HL-60 (cell line): Measurements from ENCODE around the gene NAV2.

Experiments
- DNase-seq, 2 experiments: peaks; one replicate each; pipeline ENCODE4 v3.0.0-alpha.2; 2010 to 2020; ENCODE audit warnings: low read depth in 1 of 2, low spot score in 1 of 2
- H3K27ac ChIP-seq: fragments of 250-450 bp; sonication (Bioruptor Pico); replicated peaks from 2 replicates; pipeline ENCODE4 v1.5.1; 2020; ENCODE audit warnings: mild to moderate bottlenecking, moderate library complexity
- H3K27me3 ChIP-seq: fragments of 250-450 bp; sonication (Bioruptor Pico); 2 replicates; pipeline ENCODE4 v1.5.1; 2021; ENCODE audit warnings: mild to moderate bottlenecking, moderate library complexity; ENCODE audit not compliant: insufficient read depth, poor library complexity, severe bottlenecking
- H3K4me3 ChIP-seq: replicated peaks from 2 replicates; pipeline ENCODE4 v1.5.1; 2011; ENCODE audit warnings: mild to moderate bottlenecking, control low read depth, low read length; ENCODE audit not compliant: insufficient read depth
- CTCF ChIP-seq: IDR thresholded peaks from one replicate; pipeline ENCODE4 v1.5.1; 2011; ENCODE audit warnings: low read length, control low read depth, inconsistent platforms; ENCODE audit not compliant: insufficient read depth
- GABPA ChIP-seq: IDR thresholded peaks from 2 replicates; pipeline ENCODE4 v1.6.1; 2012; ENCODE audit warnings: low read depth
- POLR2AphosphoS5 ChIP-seq: IDR thresholded peaks from 2 replicates; pipeline ENCODE4 v1.6.1; 2012; ENCODE audit warnings: low read depth
- REST ChIP-seq: IDR thresholded peaks from 2 replicates; pipeline ENCODE4 v1.6.1; 2012; ENCODE audit warnings: low read depth; ENCODE audit not compliant: insufficient replicate concordance
- SPI1 ChIP-seq: IDR thresholded peaks from 2 replicates; pipeline ENCODE4 v1.6.1; 2012; ENCODE audit warnings: low read depth, mild to moderate bottlenecking, borderline replicate concordance

The NAV2 gene

GRCh38 chr11:19723572-19724342, 11.1 kb downstream of the NAV2 start:
- no peaks in the 10 kb centered on the region for H3K27me3 ChIP-seq
- DNase-seq, result no peak
- TF ChIP-seq CTCF (no peak), SPI1 (no peak), POLR2AphosphoS5 (no peak), REST (no peak)
- H3K27ac ChIP-seq, result no peak overlapping the region
- H3K4me3 ChIP-seq, result no peak overlapping the region

- DNase-seq, result no peak
- Histone ChIP-seq H3K4me3 (no peak overlapping the region), H3K27ac (no peak overlapping the region), H3K27me3 (no peaks in the 10 kb centered on the region)
- no peak for TF ChIP-seq GABPA
Measured at GRCh38 chr11:19724765-19725164, 12.1 kb downstream of the NAV2 start.

- no peak overlapping the region for H3K27ac ChIP-seq
- no peaks in the 10 kb centered on the region for H3K27me3 ChIP-seq
- TF ChIP-seq SPI1, result no peak
- no peak for TF ChIP-seq GABPA
- no peak for TF ChIP-seq CTCF
- no peak for TF ChIP-seq REST
- no peak overlapping the region for H3K4me3 ChIP-seq
- DNase-seq, result no peak
Measured at GRCh38 chr11:19725379-19726079, 12.9 kb downstream of the NAV2 start.

- DNase-seq, result no peak
- no peak overlapping the region for H3K27ac ChIP-seq
- TF ChIP-seq POLR2AphosphoS5 (no peak), REST (no peak), CTCF (no peak), SPI1 (no peak), GABPA (no peak)
Measured at GRCh38 chr11:19727246-19727645, 14.6 kb downstream of the NAV2 start.

More at GRCh38 chr11:19727246-19727645, 14.6 kb downstream of the NAV2 start:
- H3K4me3 ChIP-seq, result no peak overlapping the region
- H3K27me3 ChIP-seq, result no peaks in the 10 kb centered on the region
